HS-5 (cell line): ENCODE data around the gene FARS2.

Experiments used
- DNase-seq: peaks from one replicate; pipeline ENCODE4 v3.0.0-alpha.2; 2012; ENCODE audit warnings: low read depth

FARS2 gene

GRCh38 chr6:5509106-5509505 is 247.8 kb downstream of the FARS2 start:
- no peak for DNase-seq

DNA sequence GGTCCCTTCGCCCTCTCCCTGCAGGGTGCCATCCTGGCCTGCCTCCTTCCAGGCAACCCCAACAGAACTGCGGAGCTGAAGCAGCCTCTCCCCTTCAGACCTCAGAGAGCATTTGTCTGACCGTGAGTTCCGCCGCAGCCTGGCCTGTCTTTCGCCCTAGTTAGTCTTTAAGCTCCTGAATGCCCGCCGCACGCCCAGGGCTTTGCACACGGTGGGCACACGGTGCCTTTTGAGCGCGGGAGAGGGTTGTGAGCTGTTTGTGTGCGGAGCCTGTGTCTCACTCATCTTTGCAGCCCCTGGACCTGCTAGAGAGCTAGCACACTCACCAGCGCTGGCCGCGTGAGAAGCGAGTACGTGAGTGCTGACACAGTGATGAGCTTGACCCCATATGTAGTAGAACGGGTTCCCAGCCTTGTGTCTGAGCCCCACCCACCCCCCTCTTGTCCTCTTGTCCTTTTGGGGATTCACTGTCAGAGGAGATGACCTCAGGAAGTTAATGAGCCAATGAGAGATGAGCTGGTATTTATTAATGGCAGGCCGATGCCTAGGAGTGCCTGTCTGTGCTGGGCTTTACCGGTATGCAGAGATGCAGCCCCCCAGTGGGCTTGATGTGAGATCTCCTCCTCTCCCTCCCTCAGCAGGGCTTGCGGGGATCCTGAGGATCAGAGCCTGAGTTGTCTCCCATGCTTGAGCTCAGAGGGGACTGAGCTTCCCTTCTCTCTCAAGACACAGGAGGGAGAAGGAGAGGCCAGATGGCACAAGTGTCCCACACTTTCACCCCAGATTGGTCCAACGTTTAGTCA is 249.2 kb downstream of the FARS2 start:
- DNase-seq = no peak

GRCh38 chr6:5511954-5512353 is 250.6 kb downstream of the FARS2 start:
- DNase-seq = peak; percentile 40

- no peak for DNase-seq
Measured at GRCh38 chr6:5512422-5512821, 251.1 kb downstream of the FARS2 start.

- DNase-seq = no peak
Measured at GRCh38 chr6:5513408-5513807, 252.1 kb downstream of the FARS2 start.

DNA sequence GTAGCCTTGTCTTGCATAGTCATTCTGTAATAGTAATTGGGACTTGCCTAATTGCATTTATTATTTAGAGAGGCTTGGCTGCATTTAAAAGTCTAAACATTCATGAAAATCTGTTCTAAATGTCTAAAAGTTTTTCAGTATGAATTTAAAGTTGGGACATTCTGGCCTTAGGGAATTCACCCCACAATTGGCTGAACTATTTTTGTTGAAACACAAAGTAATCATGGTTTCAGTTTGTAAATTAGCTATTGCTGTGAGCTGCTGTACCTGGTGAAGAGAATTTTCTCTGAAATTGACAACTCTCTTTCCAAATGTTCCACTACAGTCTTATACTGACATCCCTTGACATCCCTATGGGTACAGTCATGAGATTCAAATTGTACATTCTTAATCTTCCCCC is 253.0 kb downstream of the FARS2 start:
- no peak for DNase-seq

GRCh38 chr6:5515200-5515599 is 253.9 kb downstream of the FARS2 start:
- no peak for DNase-seq

DNA sequence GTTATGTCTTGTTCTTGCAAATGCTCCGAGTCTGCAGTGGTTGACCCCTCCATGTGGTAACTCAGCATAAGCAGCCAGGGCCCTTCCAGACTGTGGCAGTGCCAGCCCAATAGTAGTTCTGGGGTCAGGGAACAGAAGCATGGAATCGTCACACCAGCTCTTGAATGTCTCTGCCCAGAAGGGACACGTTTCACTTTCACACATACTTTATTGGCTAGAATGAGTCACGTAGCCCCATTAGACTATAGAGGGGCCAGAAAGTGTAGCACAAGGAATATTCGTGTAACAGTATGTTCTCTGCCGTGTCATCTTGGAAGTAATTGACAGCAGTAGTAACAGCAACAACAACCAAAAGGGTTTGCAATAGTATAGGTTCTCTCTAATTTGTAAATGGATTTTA is 254.7 kb downstream of the FARS2 start:
- no peak for DNase-seq

GRCh38 chr6:5517796-5518195 is 256.5 kb downstream of the FARS2 start:
- no peak for DNase-seq

DNA sequence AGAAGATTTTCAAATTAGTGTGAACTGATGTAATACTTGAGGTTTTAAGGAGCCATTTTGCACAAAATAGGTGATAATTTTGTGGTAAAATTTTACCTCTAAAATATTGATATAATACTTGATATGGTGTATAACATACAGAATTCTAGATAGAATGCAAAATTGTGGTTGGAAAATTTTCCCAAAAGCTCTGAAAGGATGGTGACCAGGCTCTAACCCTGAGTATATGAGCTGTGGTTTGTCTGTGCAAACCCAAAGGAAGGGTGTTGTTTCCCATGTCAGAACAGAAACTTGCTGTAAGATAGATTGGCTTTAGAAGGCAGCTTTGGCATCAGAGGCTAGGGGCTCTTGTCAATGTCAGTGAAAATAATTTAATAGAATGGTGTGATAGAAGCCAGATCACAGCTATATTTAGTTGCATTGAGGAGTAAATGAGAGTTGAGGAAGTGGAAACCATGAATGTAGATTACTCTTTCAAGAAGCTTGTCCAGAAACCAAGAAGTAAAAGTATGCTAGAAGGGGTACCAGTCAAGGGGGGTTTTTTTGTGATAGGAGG is 257.7 kb downstream of the FARS2 start:
- DNase-seq = no peak

DNA sequence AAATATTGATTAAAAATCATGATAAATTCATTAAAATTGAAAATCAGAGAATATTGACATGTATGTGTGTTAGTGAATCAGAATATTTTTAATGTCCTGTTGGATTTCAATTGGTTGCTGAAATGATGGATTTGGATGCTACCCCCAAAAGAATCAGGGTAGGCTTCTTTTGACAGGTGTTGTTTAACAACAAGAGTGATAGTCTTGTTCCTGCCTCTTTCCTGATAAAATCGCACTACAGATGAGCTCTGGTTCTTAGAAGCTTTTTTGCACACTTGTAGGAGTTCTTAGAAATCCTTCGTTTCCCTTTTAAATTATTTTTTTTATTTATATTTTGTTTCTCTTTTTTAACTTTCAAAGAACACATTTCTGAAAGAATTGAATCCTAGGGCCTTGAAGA is 259.5 kb downstream of the FARS2 start:
- no peak for DNase-seq

DNA sequence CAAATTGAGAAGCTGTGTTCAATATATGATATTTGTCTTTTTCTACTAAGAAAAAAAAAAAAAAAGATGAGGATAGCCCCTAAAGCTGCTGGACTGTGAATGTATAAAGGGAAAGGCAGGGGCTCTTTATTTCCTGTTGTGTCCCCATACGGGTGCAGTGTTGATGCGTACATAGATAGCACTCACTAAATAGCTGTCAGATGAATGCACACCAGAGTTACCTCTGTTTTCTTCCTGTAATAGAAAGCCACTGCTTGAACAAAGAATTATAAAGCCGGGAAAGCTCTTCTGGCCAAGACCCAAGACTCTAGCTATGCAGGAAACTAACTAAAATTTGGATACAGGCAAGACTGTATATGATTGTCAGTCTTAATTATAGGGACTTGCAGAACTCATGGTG is 260.0 kb downstream of the FARS2 start:
- DNase-seq = no peak

DNA sequence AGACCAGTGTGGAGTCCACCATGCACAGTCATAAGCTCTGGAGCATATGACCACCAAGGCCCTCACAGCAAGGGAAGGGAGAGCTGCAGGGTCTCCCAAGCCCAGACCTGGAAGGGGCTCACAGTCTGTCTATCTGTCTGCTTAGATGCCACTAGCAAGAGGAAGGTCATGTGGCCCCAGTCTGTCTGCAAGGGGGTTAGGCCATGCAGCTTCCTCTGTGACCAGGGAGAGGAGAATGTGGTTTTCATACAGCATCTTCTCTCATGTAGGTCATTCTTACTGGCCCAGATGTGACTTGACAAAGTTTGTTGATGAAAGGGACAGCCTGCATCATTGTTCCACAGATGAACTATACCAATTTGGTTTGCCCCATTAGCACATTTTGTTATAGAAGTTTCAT is 260.8 kb downstream of the FARS2 start:
- DNase-seq = no peak

DNA sequence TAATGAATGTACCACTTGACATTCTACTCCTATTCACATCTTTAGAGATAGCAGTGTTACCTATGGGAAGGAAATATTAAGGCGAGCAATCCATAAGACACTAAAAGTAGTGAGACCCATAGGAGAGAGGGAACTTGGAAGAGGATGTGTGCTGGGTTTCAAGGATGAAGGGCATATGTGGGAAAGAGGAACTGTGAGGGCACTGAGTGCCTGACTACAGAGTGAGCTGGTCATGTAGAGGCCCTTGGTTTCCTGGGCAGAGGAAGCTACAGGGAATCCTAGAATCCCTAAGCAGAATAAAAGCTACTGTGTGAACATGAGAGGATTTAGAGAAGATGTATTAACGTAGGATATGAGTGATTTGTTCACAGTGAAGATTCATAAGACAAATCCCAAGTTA is 262.8 kb downstream of the FARS2 start:
- DNase-seq = no peak

DNA sequence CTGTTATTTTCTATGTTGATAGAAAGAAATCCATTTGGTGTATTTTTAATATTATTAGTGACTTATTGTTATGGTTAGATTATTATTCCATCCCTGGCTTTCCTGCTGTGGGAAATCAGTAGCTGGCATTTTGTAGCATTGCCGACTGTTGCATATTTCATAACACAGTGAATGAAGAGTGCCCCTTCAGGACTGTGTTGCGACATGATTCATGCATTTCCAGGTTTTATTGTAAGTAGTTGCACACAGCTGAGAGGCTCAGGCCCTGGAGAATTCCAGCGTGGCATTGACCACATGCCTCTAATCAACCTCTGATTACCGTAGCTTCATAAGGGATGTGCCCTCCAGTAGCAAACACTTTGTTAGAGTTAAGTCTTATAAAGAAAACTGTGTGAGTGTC is 263.9 kb downstream of the FARS2 start:
- DNase-seq = no peak

DNA sequence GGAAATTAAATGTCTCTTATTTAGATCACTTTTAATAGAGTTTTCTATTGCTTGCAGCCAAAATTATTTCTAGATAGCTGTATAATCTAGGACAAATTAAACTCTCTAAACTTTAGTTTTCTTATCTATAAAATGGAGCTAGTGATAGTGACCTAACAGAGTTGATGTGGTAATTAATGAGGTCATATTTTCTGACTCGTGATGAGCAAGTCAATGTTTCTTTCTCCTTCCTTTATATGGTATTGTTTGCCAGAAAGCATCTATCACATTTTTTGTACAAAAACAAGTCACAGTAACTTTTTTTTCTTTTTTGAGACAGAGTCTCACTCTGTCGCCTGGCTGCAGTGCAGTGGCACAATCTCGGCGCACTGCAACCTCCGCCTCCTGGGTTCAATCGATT is 267.7 kb downstream of the FARS2 start:
- DNase-seq = peak; percentile 36

DNA sequence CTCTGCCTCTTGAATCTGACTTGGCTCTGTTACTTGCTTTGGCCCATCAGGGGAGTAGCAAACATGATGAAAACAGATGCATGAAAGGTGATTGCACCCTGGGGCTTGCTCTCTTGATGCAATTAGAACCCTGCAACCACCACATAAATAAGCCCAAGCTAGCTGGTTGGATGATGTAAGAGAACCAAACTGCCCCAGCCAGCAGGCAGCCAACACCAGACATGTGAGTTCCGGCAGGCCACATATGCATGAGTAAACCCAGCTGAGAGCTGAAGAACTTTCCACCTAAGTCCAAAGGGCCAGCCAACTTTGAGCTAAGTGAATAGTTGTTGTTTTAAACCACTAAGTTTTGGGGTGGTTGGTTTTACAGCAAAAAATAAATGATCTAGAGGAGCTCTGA is 268.4 kb downstream of the FARS2 start:
- DNase-seq = no peak

GRCh38 chr6:5531161-5531560 is 269.8 kb downstream of the FARS2 start:
- DNase-seq = no peak

- no peak for DNase-seq
Measured at GRCh38 chr6:5531853-5532375, 270.6 kb downstream of the FARS2 start.

GRCh38 chr6:5532941-5533340 is 271.6 kb downstream of the FARS2 start:
- DNase-seq = no peak

GRCh38 chr6:5534643-5535042 is 273.3 kb downstream of the FARS2 start:
- DNase-seq = no peak

- no peak for DNase-seq
Measured at GRCh38 chr6:5536644-5537043, 275.3 kb downstream of the FARS2 start.

DNA sequence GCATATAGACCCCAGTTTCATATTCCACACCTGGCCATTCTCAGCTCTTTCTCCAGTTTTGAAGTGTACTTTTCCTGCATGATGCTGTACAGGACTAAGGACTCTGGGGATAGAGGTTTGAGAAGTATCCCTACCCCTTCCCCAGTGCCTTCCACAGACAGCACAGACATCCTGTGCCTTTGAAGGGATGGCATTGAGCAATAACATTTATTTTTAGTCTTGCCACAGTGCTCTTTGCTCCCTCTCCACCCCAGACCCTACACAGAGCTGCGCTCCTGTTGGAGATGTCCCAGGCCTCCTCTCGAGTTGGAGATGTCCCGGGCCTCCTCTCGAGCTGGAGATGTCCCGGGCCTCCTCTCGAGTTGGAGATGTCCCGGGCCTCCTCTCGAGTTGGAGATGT is 275.8 kb downstream of the FARS2 start:
- no peak for DNase-seq

GRCh38 chr6:5537967-5538366 is 276.7 kb downstream of the FARS2 start:
- peak; percentile 16 for DNase-seq
